SU-DHL-6 (cell line): Measurements from ENCODE around the gene R3HDM2.

Experiments
- CTCF ChIP-seq: fragments of 200-600 bp; sonication (generic); IDR thresholded peaks from one replicate; pipeline ENCODE4 v1.5.1; 2017; ENCODE audit warnings: antibody characterized with exemption, mild to moderate bottlenecking, low read length, moderate library complexity; ENCODE audit not compliant: insufficient read depth, poor library complexity, severe bottlenecking
- EZH2phosphoT487 ChIP-seq: fragments of 200-600 bp; sonication (generic), shearing (Covaris generic); conservative IDR thresholded peaks from 2 replicates; pipeline ENCODE4 v1.6.1; 2018; ENCODE audit warnings: mild to moderate bottlenecking, antibody characterized with exemption, low read length, moderate library complexity, mixed read lengths

GRCh38 chr12:57233357-57234232 is 197.2 kb downstream of the R3HDM2 start:
- TF ChIP-seq CTCF (no peak), EZH2phosphoT487 (no peak)
